SU-DHL-6 (cell line): ENCODE measurements around the gene WDR13.

Experiments used
- H2AFZ ChIP-seq: fragments of 200-600 bp; sonication (generic); 2 replicates; pipeline ENCODE4 v1.6.1; 2014; ENCODE audit warnings: low read depth, mild to moderate bottlenecking, moderate library complexity, mixed read lengths, antibody characterized with exemption, low read length; ENCODE audit not compliant: severe bottlenecking
- H3F3A ChIP-seq: fragments of 200-600 bp; shearing (Covaris generic); 2 replicates; pipeline ENCODE4 v1.6.0; 2016; ENCODE audit warnings: antibody characterized with exemption, mild to moderate bottlenecking; ENCODE audit not compliant: insufficient read depth
- H3K27ac ChIP-seq: fragments of 200-600 bp; sonication (generic); 2 replicates; pipeline ENCODE4 v1.5.1; 2016; ENCODE audit warnings: low read depth, mild to moderate bottlenecking, low read length, moderate library complexity, mixed read lengths
- H3K27me3 ChIP-seq: fragments of 200-600 bp; sonication (generic), shearing (Covaris generic); 2 replicates; pipeline ENCODE4 v1.6.0; 2014; ENCODE audit warnings: mild to moderate bottlenecking, low read length
- H3K36me3 ChIP-seq: fragments of 200-600 bp; sonication (generic); 2 replicates; pipeline ENCODE4 v1.6.1; 2014; ENCODE audit warnings: mild to moderate bottlenecking, low read length, mixed read lengths
- H3K4me2 ChIP-seq: fragments of 300-600, 200-600 bp; shearing (Covaris generic), sonication (generic); 2 replicates; pipeline ENCODE4 v1.6.0; 2014; ENCODE audit warnings: low read length, low read depth, mild to moderate bottlenecking; ENCODE audit not compliant: poor library complexity, severe bottlenecking
- H3K4me3 ChIP-seq: fragments of 200-600 bp; sonication (generic); 2 replicates; pipeline ENCODE4 v1.5.1; 2014; ENCODE audit warnings: antibody characterized with exemption, low read length, mild to moderate bottlenecking, mixed read lengths; ENCODE audit not compliant: insufficient read depth, poor library complexity, severe bottlenecking
- H3K79me2 ChIP-seq: fragments of 200-600 bp; sonication (generic); 2 replicates; pipeline ENCODE4 v1.6.1; 2014; ENCODE audit warnings: mild to moderate bottlenecking, low read length, moderate library complexity; ENCODE audit not compliant: insufficient read depth
- H3K9ac ChIP-seq: fragments of 200-600 bp; sonication (generic); 2 replicates; pipeline ENCODE4 v1.7.0; 2014; ENCODE audit warnings: mild to moderate bottlenecking, low read length
- H3K9me2 ChIP-seq: fragments of 200-600 bp; sonication (generic); replicated peaks from 2 replicates; pipeline ENCODE4 v1.6.1; 2014; ENCODE audit warnings: low read length; ENCODE audit not compliant: insufficient read depth
- H3K9me3 ChIP-seq: fragments of 200-600 bp; sonication (generic); 2 replicates; pipeline ENCODE4 v1.6.1; 2014; ENCODE audit warnings: low read length, mixed read lengths; ENCODE audit not compliant: insufficient read depth
- H4K20me1 ChIP-seq: fragments of 200-600 bp; sonication (generic); 2 replicates; pipeline ENCODE4 v1.6.1; 2014; ENCODE audit warnings: low read depth, mild to moderate bottlenecking, antibody characterized with exemption, low read length, moderate library complexity, mixed read lengths
- CTCF ChIP-seq: fragments of 200-600 bp; sonication (generic); IDR thresholded peaks from one replicate; pipeline ENCODE4 v1.5.1; 2017; ENCODE audit warnings: antibody characterized with exemption, mild to moderate bottlenecking, low read length, moderate library complexity; ENCODE audit not compliant: insufficient read depth, poor library complexity, severe bottlenecking
- EZH2phosphoT487 ChIP-seq: fragments of 200-600 bp; sonication (generic), shearing (Covaris generic); conservative IDR thresholded peaks from 2 replicates; pipeline ENCODE4 v1.6.1; 2018; ENCODE audit warnings: mild to moderate bottlenecking, antibody characterized with exemption, low read length, moderate library complexity, mixed read lengths

Gene WDR13

GRCh38 chrX:48606091-48606490, 8.8 kb downstream of the WDR13 start:
- no peaks in the 10 kb centered on the region for H3K36me3 ChIP-seq
- no peak overlapping the region for H3K27ac ChIP-seq
- H4K20me1 ChIP-seq = no peaks in the 10 kb centered on the region
- no peak for TF ChIP-seq CTCF
- TF ChIP-seq EZH2phosphoT487 = no peak
- H3K4me2 ChIP-seq = no peak overlapping the region
- no peaks in the 10 kb centered on the region for H3K27me3 ChIP-seq
- H3K9ac ChIP-seq = no peak overlapping the region
- no peaks in the 10 kb centered on the region for H3K9me2 ChIP-seq
- H2AFZ ChIP-seq = no peak overlapping the region
- no peak overlapping the region for H3K4me3 ChIP-seq
- H3F3A ChIP-seq = no peaks in the 10 kb centered on the region
- H3K79me2 ChIP-seq = no peaks in the 10 kb centered on the region
- H3K9me3 ChIP-seq = no peaks in the 10 kb centered on the region

GRCh38 chrX:48611703-48612102, 14.4 kb downstream of the WDR13 start:
- H3K9ac ChIP-seq = no peak overlapping the region
- H3K9me2 ChIP-seq = no peaks in the 10 kb centered on the region
- H3K27ac ChIP-seq = no peak overlapping the region
- no peaks in the 10 kb centered on the region for H3F3A ChIP-seq
- no peaks in the 10 kb centered on the region for H3K36me3 ChIP-seq
- no peaks in the 10 kb centered on the region for H3K27me3 ChIP-seq
- no peaks in the 10 kb centered on the region for H4K20me1 ChIP-seq
- no peak overlapping the region for H3K4me2 ChIP-seq
- H3K79me2 ChIP-seq = no peaks in the 10 kb centered on the region
- TF ChIP-seq EZH2phosphoT487 = no peak
- no peak for TF ChIP-seq CTCF
- H3K4me3 ChIP-seq = no peak overlapping the region
- no peak overlapping the region for H2AFZ ChIP-seq
- H3K9me3 ChIP-seq = no peaks in the 10 kb centered on the region

- Histone ChIP-seq H3K9me3 (no peaks in the 10 kb centered on the region), H3K36me3 (no peaks in the 10 kb centered on the region), H4K20me1 (no peaks in the 10 kb centered on the region), H3K79me2 (no peaks in the 10 kb centered on the region), H3K4me2 (no peak overlapping the region), H3K27ac (no peak overlapping the region), H3K9me2 (no peaks in the 10 kb centered on the region), H3K27me3 (no peaks in the 10 kb centered on the region), H3K4me3 (no peak overlapping the region), H3K9ac (no peak overlapping the region), H3F3A (no peaks in the 10 kb centered on the region), H2AFZ (no peak overlapping the region)
- TF ChIP-seq CTCF (no peak), EZH2phosphoT487 (no peak)
Measured at GRCh38 chrX:48613502-48614160, 16.3 kb downstream of the WDR13 start.
